HCT116 (cell line): Measurements from ENCODE around the gene ATG10. TPM values are rescaled to one million over a fixed set of nuclear protein-coding genes. Genes with fewer than 3 reads are reported as not detected.
"Not testable (repeated sequence)": the region's sequence is repeated elsewhere in the genome, so short reads cannot be mapped to it uniquely, and the experiment has no call there.

Experiments used
- ATAC-seq: fragments of 200-7000 bp; cut with Tn5 transposase; 2 replicates; pipeline ENCODE4 v1.9.1; 2020; ENCODE audit warnings: mild to moderate bottlenecking, moderate library complexity
- BruUV-seq: library from RNA; stranded (reverse); fragments of 400-500 nt; replicated peaks from 2 replicates; lab custom pipeline; 2021; lab: Mats Ljungman, UMichigan
- CTCF ChIA-PET: fragments of 300-600 bp; sonication (Branson Sonifier 250); formaldehyde crosslinking; loops from one replicate; lab custom pipeline; 2021; ENCODE audit warnings: antibody characterized with exemption; lab: Charles Lee
- POLR2A ChIA-PET: fragments of 300-600, 350-600 bp; sonication (Branson Sonifier 250); formaldehyde crosslinking; loops from one replicate; lab custom pipeline; 2021; ENCODE audit warnings: antibody characterized with exemption; lab: Charles Lee
- RAD21 ChIA-PET, 2 experiments: fragments of 300-600 bp; sonication (Branson Sonifier 250); formaldehyde crosslinking; loops; one replicate each; lab custom pipeline; 2023; ENCODE audit warnings: low total read pairs in 2 of 2; ENCODE audit not compliant: uncharacterized antibody in 2 of 2, unreplicated experiment in 2 of 2, low non-redundant PET in 1 of 2; lab: Charles Lee
- DNase-seq: peaks from one replicate; pipeline ENCODE4 v3.0.0-alpha.2; 2010; ENCODE audit warnings: low read depth, low spot score
- H2AFZ ChIP-seq: fragments of 200-600 bp; shearing (Covaris generic), sonication (generic); 2 replicates; pipeline ENCODE4 v1.6.1; 2017; ENCODE audit warnings: low read depth, mixed run types, mixed read lengths, antibody characterized with exemption, low read length; ENCODE audit not compliant: poor library complexity, severe bottlenecking
- H3K27ac ChIP-seq: 2 replicates; pipeline ENCODE4 v1.5.1; 2012; ENCODE audit warnings: low read depth, low read length
- H3K27me3 ChIP-seq: fragments of 200-600 bp; sonication (generic); 2 replicates; pipeline ENCODE4 v1.6.1; 2016; ENCODE audit warnings: mixed run types, low read length, mixed read lengths; ENCODE audit not compliant: insufficient read depth
- H3K36me3 ChIP-seq, 2 experiments: fragments of 200-500 bp in 1 of 2; fragments of 200-600 bp in 1 of 2; sonication (Bioruptor generic) in 1 of 2; sonication (generic) in 1 of 2; 2 replicates each; pipeline versions ENCODE4 v1.5.1 to v1.6.1; 2014 to 2016; ENCODE audit warnings: low read length in 2 of 2, inconsistent platforms in 1 of 2, mixed read lengths in 1 of 2, mixed run types in 1 of 2; ENCODE audit not compliant: insufficient read depth in 2 of 2, control insufficient read depth in 1 of 2
- H3K4me1 ChIP-seq, 2 experiments: fragments of 200-600 bp in 1 of 2; sonication (generic) in 1 of 2; 2 replicates each; pipeline versions ENCODE4 v1.5.1 to v1.6.1; 2012 to 2017; ENCODE audit warnings: low read length in 2 of 2, inconsistent platforms in 1 of 2, mild to moderate bottlenecking in 1 of 2, mixed read lengths in 1 of 2, mixed run types in 1 of 2, moderate library complexity in 1 of 2; ENCODE audit not compliant: insufficient read depth in 2 of 2, control insufficient read depth in 1 of 2
- H3K4me2 ChIP-seq: fragments of 200-600 bp; sonication (generic); 2 replicates; pipeline ENCODE4 v1.6.1; 2017; ENCODE audit warnings: mixed run types, low read length, mixed read lengths
- H3K4me3 ChIP-seq, 2 experiments: fragments of 200-600 bp in 1 of 2; sonication (generic) in 1 of 2; replicated peaks in 1 of 2; 2 replicates each; pipeline ENCODE4 v1.5.1; 2011 to 2016; ENCODE audit warnings: low read length in 2 of 2, control low read depth in 1 of 2, low read depth in 1 of 2, mild to moderate bottlenecking in 1 of 2, mixed read lengths in 1 of 2, mixed run types in 1 of 2
- H3K79me2 ChIP-seq: fragments of 200-600 bp; sonication (generic); 2 replicates; pipeline ENCODE4 v1.6.1; 2017; ENCODE audit warnings: mild to moderate bottlenecking, mixed run types, low read length, moderate library complexity, mixed read lengths; ENCODE audit not compliant: insufficient read depth
- H3K9ac ChIP-seq: fragments of 200-600 bp; sonication (generic); 2 replicates; pipeline ENCODE4 v1.6.1; 2016; ENCODE audit warnings: low read length, mixed read lengths
- H3K9me2 ChIP-seq: fragments of 200-600 bp; sonication (generic), shearing (Covaris generic); 2 replicates; pipeline ENCODE4 v1.6.1; 2017; ENCODE audit warnings: mixed run types, mild to moderate bottlenecking, moderate library complexity; ENCODE audit not compliant: insufficient read depth
- H3K9me3 ChIP-seq, 2 experiments: fragments of 200-500 bp in 1 of 2; fragments of 200-600 bp in 1 of 2; sonication (Bioruptor generic) in 1 of 2; sonication (generic) in 1 of 2; 2 replicates each; pipeline ENCODE4 v1.6.1; 2014 to 2017; ENCODE audit warnings: low read length in 2 of 2, mixed read lengths in 2 of 2, inconsistent platforms in 1 of 2, low read depth in 1 of 2, mild to moderate bottlenecking in 1 of 2, mixed run types in 1 of 2, moderate library complexity in 1 of 2; ENCODE audit not compliant: control insufficient read depth in 1 of 2, insufficient read depth in 1 of 2
- H4K20me1 ChIP-seq: fragments of 200-600 bp; sonication (generic), shearing (Covaris generic); 2 replicates; pipeline ENCODE4 v1.6.1; 2017; ENCODE audit warnings: mixed run types, mild to moderate bottlenecking, moderate library complexity; ENCODE audit not compliant: insufficient read depth
- EZH2phosphoT487 ChIP-seq: fragments of 200-600 bp; IDR thresholded peaks from 2 replicates; pipeline ENCODE4 v1.6.1; 2018; ENCODE audit warnings: antibody characterized with exemption, borderline replicate concordance
- JUND ChIP-seq: IDR thresholded peaks from 2 replicates; pipeline ENCODE4 v1.6.1; 2012
- POLR2AphosphoS5 ChIP-seq: IDR thresholded peaks from 2 replicates; pipeline ENCODE4 v1.6.1; 2011; ENCODE audit warnings: mild to moderate bottlenecking, low read depth, low read length, moderate library complexity
- SIN3A ChIP-seq: IDR thresholded peaks from 2 replicates; pipeline ENCODE4 v1.6.1; 2012; ENCODE audit warnings: low read depth
- SP1 ChIP-seq: IDR thresholded peaks from 2 replicates; pipeline ENCODE4 v1.6.1; 2012; ENCODE audit warnings: low read depth
- YY1 ChIP-seq: IDR thresholded peaks from 2 replicates; pipeline ENCODE4 v1.6.1; 2011; ENCODE audit warnings: low read length, low read depth, moderate library complexity, mild to moderate bottlenecking; ENCODE audit not compliant: insufficient replicate concordance; ENCODE audit errors: extremely low read depth
- intact Hi-C: fragments of 100-400 bp; cut with micrococcal nuclease; formaldehyde crosslinking; loops from 2 replicates; pipeline ENCODE4 v1.10.0; 2022
- total RNA-seq: library from RNA; stranded (reverse); gene quantifications from one replicate; pipeline ENCODE4 v1.2.1, GENCODE V29; 2021; ENCODE audit not compliant: unreplicated experiment
- TF ChIP-seq, protein P1 (sequence below), 3 experiments: fragments of 200-600 bp in 1 of 3; sonication (generic) in 1 of 3; IDR thresholded peaks in 2 of 3; conservative IDR thresholded peaks in 1 of 3; 2 replicates each; pipeline ENCODE4 v1.5.1; 2012 to 2017; ENCODE audit warnings: low read depth in 2 of 3, low read length in 2 of 3, antibody characterized with exemption in 1 of 3, borderline replicate concordance in 1 of 3, control low read depth in 1 of 3, mild to moderate bottlenecking in 1 of 3, mixed read lengths in 1 of 3, mixed run types in 1 of 3, moderate library complexity in 1 of 3; ENCODE audit not compliant: insufficient read depth in 1 of 3

The ATG10 gene
- total RNA-seq, 1 experiment from 2014 or later = 9.4 TPM

DNA sequence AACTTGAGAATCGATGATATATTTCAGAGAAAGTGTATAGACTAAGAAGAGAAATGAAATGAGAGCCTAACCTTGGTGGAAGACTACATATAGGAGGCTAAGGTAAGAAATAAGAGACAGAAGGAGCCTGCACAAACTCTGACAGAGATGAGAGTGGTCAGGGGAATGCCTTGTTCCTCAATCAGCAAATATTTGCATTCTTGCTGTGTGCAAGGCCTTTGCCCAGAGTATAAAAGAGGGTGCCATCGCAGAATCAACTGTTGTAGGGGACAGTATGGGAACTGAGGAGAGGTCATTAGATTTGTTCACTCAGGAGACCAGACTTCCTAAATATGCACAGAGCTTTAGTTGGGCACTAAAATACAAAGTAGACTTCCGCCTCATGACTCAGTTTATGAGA lies 137.2 kb downstream of the ATG10 start:
- H3K4me1 ChIP-seq = no peaks in the 10 kb centered on the region
- H3K79me2 ChIP-seq = no peaks in the 10 kb centered on the region
- no peak overlapping the region for H2AFZ ChIP-seq
- no peaks in the 10 kb centered on the region for H4K20me1 ChIP-seq
- H3K9ac ChIP-seq = no peak overlapping the region
- H3K27ac ChIP-seq = no peak overlapping the region
- CTCF ChIA-PET = interaction anchor here (1.1 to 1.2 kb wide), 2 partner anchors 10 to 56 kb away, joined by 3 to 7 read pairs; no protein-coding TSS in a partner anchor
- RAD21 ChIA-PET = no interaction called here
- no peak overlapping the region for H3K4me3 ChIP-seq
- DNase-seq = no peak
- ATAC-seq = no peak
- POLR2A ChIA-PET = no interaction called here
- TF ChIP-seq SP1 (no peak), JUND (no peak), POLR2AphosphoS5 (no peak), EZH2phosphoT487 (no peak), SIN3A (no peak), YY1 (no peak)
- TF ChIP-seq, protein P1, sequence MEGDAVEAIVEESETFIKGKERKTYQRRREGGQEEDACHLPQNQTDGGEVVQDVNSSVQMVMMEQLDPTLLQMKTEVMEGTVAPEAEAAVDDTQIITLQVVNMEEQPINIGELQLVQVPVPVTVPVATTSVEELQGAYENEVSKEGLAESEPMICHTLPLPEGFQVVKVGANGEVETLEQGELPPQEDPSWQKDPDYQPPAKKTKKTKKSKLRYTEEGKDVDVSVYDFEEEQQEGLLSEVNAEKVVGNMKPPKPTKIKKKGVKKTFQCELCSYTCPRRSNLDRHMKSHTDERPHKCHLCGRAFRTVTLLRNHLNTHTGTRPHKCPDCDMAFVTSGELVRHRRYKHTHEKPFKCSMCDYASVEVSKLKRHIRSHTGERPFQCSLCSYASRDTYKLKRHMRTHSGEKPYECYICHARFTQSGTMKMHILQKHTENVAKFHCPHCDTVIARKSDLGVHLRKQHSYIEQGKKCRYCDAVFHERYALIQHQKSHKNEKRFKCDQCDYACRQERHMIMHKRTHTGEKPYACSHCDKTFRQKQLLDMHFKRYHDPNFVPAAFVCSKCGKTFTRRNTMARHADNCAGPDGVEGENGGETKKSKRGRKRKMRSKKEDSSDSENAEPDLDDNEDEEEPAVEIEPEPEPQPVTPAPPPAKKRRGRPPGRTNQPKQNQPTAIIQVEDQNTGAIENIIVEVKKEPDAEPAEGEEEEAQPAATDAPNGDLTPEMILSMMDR (IDR thresholded peaks at IDR 0.05 in 2 of 3, conservative IDR thresholded peaks at IDR 0.05 in 1 of 3; ENCODE audit: borderline replicate concordance in 1 of 3, insufficient read depth in 1 of 3, low read depth in 2 of 3, low read length in 2 of 3) = no peak
- no peak overlapping the region for H3K4me2 ChIP-seq
- no peaks in the 10 kb centered on the region for H3K9me3 ChIP-seq
- H3K9me2 ChIP-seq = no peaks in the 10 kb centered on the region
- intact Hi-C loops = loop anchor here (5.0 kb wide), 1 partner anchor 58 kb away; no protein-coding TSS in a partner anchor
- BruUV-seq = no TSS peak
- H3K36me3 ChIP-seq = no peaks in the 10 kb centered on the region
- no peaks in the 10 kb centered on the region for H3K27me3 ChIP-seq

DNA sequence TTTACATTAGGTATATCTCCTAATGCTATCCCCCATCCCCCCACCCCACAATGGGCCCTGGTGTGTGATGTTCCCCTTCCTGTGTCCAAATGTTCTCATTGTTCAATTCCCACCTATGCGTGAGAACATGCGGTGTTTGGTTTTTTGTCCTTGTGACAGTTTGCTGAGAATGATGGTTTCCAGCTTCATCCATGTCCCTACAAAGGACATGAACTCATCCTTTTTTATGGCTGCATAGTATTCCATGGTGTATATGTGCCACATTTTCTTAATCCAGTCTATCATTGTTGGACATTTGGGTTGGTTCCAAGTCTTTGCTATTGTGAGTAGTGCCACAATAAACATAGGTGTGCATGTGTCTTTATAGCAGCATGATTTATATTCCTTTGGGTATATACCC lies 138.1 kb downstream of the ATG10 start:
- RAD21 ChIA-PET, H3K79me2 ChIP-seq, POLR2A ChIA-PET, BruUV-seq, H2AFZ ChIP-seq, H3K27me3 ChIP-seq, H3K9me2 ChIP-seq, H3K36me3 ChIP-seq, H3K4me3 ChIP-seq, H3K9me3 ChIP-seq, H4K20me1 ChIP-seq, H3K9ac ChIP-seq, H3K4me2 ChIP-seq, DNase-seq, H3K4me1 ChIP-seq, ATAC-seq, H3K27ac ChIP-seq, CTCF ChIA-PET: not testable (repeated sequence)
- intact Hi-C loops = loop anchor here (5.0 kb wide), 1 partner anchor 57 kb away; no protein-coding TSS in a partner anchor
